Nephron (organoid): ENCODE data around the gene TRIM28.
A peak's percentile ranks its signal among the peaks of the same experiment; 100 is the strongest.

Experiments
- H3K27ac Mint-ChIP-seq, 3 experiments: 2 replicates each; pipeline ENCODE4 v1.8.0; 2020; ENCODE audit warnings: mixed read lengths in 3 of 3, mild to moderate bottlenecking in 2 of 3, moderate library complexity in 1 of 3
- H3K27me3 Mint-ChIP-seq: 2 replicates; pipeline ENCODE4 v1.8.0; 2021; ENCODE audit warnings: low read depth, mild to moderate bottlenecking, moderate library complexity, mixed read lengths
- H3K36me3 Mint-ChIP-seq: 2 replicates; pipeline ENCODE4 v1.8.0; 2020; ENCODE audit warnings: low read depth, mixed read lengths
- H3K4me1 Mint-ChIP-seq: 2 replicates; pipeline ENCODE4 v1.8.0; 2020; ENCODE audit warnings: mixed read lengths
- H3K4me3 Mint-ChIP-seq, 3 experiments: 2 replicates each; pipeline ENCODE4 v1.8.0; 2020; ENCODE audit warnings: mild to moderate bottlenecking in 3 of 3, mixed read lengths in 3 of 3, moderate library complexity in 2 of 3
- H3K9me3 Mint-ChIP-seq: 2 replicates; pipeline ENCODE4 v1.8.0; 2020; ENCODE audit warnings: mixed read lengths
- TF ChIP-seq, protein P1 (sequence below), 3 experiments: fragments of 200-600 bp; sonication (generic); IDR thresholded peaks; one replicate each; pipeline ENCODE4 v1.5.0; 2021; ENCODE audit warnings: antibody characterized with exemption in 3 of 3; ENCODE audit not compliant: unreplicated experiment in 3 of 3

TRIM28 gene

DNA sequence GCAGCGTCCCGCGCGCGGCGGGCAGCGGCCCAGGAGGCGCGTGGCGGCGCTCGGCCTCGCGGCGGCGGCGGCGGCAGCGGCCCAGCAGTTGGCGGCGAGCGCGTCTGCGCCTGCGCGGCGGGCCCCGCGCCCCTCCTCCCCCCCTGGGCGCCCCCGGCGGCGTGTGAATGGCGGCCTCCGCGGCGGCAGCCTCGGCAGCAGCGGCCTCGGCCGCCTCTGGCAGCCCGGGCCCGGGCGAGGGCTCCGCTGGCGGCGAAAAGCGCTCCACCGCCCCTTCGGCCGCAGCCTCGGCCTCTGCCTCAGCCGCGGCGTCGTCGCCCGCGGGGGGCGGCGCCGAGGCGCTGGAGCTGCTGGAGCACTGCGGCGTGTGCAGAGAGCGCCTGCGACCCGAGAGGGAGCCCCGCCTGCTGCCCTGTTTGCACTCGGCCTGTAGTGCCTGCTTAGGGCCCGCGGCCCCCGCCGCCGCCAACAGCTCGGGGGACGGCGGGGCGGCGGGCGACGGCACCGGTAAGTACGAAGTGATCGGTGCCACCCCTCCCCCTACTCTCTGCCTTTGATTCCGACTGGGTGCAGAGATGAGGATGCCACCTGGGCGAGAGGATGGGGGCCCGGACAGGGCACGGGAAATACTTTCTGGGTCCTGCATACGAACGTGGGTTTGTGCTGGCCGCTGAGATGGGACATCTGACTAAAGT, 874 bp downstream of the TRIM28 start:
- Mint-ChIP-seq H3K4me3 (peak overlapping the region; percentile 97 to 99 (median 97)), H3K27ac (peak overlapping the region; percentile 99 to 100 (median 99)), H3K27me3 (peaks cover 16% of the 10 kb centered on the region), H3K4me1 (peaks cover 27% of the 10 kb centered on the region), H3K9me3 (no peaks in the 10 kb centered on the region), H3K36me3 (peaks cover 37% of the 10 kb centered on the region)
- TF ChIP-seq, protein P1, sequence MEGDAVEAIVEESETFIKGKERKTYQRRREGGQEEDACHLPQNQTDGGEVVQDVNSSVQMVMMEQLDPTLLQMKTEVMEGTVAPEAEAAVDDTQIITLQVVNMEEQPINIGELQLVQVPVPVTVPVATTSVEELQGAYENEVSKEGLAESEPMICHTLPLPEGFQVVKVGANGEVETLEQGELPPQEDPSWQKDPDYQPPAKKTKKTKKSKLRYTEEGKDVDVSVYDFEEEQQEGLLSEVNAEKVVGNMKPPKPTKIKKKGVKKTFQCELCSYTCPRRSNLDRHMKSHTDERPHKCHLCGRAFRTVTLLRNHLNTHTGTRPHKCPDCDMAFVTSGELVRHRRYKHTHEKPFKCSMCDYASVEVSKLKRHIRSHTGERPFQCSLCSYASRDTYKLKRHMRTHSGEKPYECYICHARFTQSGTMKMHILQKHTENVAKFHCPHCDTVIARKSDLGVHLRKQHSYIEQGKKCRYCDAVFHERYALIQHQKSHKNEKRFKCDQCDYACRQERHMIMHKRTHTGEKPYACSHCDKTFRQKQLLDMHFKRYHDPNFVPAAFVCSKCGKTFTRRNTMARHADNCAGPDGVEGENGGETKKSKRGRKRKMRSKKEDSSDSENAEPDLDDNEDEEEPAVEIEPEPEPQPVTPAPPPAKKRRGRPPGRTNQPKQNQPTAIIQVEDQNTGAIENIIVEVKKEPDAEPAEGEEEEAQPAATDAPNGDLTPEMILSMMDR (IDR thresholded peaks at IDR 0.05; ENCODE audit: unreplicated experiment in 3 of 3): no peak

- Mint-ChIP-seq H3K36me3 (peaks cover 40% of the 10 kb centered on the region), H3K4me3 (peak overlapping the region; percentile 97 to 99 (median 97)), H3K4me1 (peaks cover 27% of the 10 kb centered on the region), H3K27ac (peak overlapping the region; percentile 70 to 93 (median 92)), H3K9me3 (no peaks in the 10 kb centered on the region), H3K27me3 (peaks cover 11% of the 10 kb centered on the region)
- TF ChIP-seq, protein P1 (IDR thresholded peaks at IDR 0.05; ENCODE audit: unreplicated experiment in 3 of 3): no peak
Observed at GRCh38 chr19:58545286-58546018, 1.6 kb downstream of the TRIM28 start.

GRCh38 chr19:58546019-58546530, 2.2 kb downstream of the TRIM28 start:
- Mint-ChIP-seq H3K27ac (peak overlapping the region; percentile 70 to 93 (median 92)), H3K4me1 (peaks cover 27% of the 10 kb centered on the region), H3K4me3 (peak overlapping the region; percentile 97 to 99 (median 97)), H3K27me3 (peaks cover 10% of the 10 kb centered on the region), H3K36me3 (peaks cover 43% of the 10 kb centered on the region), H3K9me3 (no peaks in the 10 kb centered on the region)
- TF ChIP-seq, protein P1 (IDR thresholded peaks at IDR 0.05; ENCODE audit: unreplicated experiment in 3 of 3): no peak

DNA sequence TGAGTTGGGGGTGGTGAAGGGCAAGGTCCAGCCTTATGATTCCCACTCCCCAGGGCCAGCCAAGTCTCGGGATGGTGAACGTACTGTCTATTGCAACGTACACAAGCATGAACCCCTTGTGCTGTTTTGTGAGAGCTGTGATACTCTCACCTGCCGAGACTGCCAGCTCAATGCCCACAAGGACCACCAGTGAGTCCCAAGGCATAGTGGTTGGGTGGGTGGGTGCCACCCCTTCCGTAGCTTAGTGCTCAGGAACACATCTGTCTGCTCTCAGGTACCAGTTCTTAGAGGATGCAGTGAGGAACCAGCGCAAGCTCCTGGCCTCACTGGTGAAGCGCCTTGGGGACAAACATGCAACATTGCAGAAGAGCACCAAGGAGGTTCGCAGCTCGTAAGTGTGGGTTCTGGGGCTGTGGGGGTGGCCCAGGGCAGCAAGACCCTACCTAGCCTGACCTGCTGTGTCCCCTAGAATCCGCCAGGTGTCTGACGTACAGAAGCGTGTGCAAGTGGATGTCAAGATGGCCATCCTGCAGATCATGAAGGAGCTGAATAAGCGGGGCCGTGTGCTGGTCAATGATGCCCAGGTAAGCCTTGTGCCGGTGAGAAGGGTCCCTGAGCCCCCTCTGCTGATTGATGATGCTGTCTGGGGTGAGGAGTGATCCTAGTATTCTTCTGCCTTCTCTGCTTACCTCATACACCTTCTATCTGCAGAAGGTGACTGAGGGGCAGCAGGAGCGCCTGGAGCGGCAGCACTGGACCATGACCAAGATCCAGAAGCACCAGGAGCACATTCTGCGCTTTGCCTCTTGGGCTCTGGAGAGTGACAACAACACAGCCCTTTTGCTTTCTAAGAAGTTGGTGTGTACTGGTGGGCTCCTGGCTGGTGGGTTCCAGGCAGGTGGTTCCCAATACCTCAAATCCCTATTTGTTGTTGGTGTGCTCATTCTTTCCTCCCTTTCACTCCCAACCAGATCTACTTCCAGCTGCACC, 3.8 kb downstream of the TRIM28 start:
- H3K27ac Mint-ChIP-seq: peak overlapping the region in 2 of 3 experiments; percentile 44 to 54
- H3K27me3 Mint-ChIP-seq: peaks cover 9% of the 10 kb centered on the region
- peaks cover 27% of the 10 kb centered on the region for H3K4me1 Mint-ChIP-seq
- TF ChIP-seq, protein P1 (IDR thresholded peaks at IDR 0.05; ENCODE audit: unreplicated experiment in 3 of 3): no peak
- no peaks in the 10 kb centered on the region for H3K9me3 Mint-ChIP-seq
- peaks cover 53% of the 10 kb centered on the region for H3K36me3 Mint-ChIP-seq
- H3K4me3 Mint-ChIP-seq: peak overlapping the region; percentile 97 to 99 (median 97)

DNA sequence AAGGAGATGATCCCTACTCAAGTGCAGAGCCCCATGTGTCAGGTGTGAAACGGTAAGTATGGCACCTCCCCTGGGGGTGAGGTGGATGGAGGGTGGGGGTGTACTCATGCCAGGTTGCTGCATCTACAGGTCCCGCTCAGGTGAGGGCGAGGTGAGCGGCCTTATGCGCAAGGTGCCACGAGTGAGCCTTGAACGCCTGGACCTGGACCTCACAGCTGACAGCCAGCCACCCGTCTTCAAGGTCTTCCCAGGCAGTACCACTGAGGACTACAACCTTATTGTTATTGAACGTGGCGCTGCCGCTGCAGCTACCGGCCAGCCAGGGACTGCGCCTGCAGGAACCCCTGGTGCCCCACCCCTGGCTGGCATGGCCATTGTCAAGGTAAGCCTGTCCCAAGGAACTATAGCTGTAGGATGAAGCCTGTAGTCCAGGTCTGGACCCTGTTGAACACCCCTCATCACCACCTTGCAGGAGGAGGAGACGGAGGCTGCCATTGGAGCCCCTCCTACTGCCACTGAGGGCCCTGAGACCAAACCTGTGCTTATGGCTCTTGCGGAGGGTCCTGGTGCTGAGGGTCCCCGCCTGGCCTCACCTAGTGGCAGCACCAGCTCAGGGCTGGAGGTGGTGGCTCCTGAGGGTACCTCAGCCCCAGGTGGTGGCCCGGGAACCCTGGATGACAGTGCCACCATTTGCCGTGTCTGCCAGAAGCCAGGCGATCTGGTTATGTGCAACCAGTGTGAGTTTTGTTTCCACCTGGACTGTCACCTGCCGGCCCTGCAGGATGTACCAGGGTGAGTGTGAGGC, 5.2 kb downstream of the TRIM28 start:
- TF ChIP-seq, protein P1 (IDR thresholded peaks at IDR 0.05; ENCODE audit: unreplicated experiment in 3 of 3): no peak
- Mint-ChIP-seq H3K36me3 (peaks cover 63% of the 10 kb centered on the region), H3K9me3 (no peaks in the 10 kb centered on the region), H3K4me1 (peaks cover 33% of the 10 kb centered on the region), H3K4me3 (no peak overlapping the region), H3K27ac (no peak overlapping the region), H3K27me3 (peaks cover under 1% of the 10 kb centered on the region)
